Adrenal gland (tissue), 12 donors: Measurements from ENCODE around the gene XYLT1. TPM values are rescaled to one million over a fixed set of nuclear protein-coding genes. Genes with fewer than 3 reads are reported as not detected.

Experiments used
- DNase-seq, 7 donors: peaks; one replicate each; pipeline ENCODE4 v3.0.0-alpha.2; 2019 to 2020
- H3K27ac ChIP-seq, 5 donors: fragments of 200-600 bp; sonication (generic) in 4 of 5; 1 replicate in 3 of 5; 2 replicates in 2 of 5; pipeline versions ENCODE4 v1.5.1 to v1.8.0; 2016 to 2020; ENCODE audit warnings: mild to moderate bottlenecking in 1 of 5
- H3K27me3 ChIP-seq: fragments of 200-600 bp; 2 replicates; pipeline ENCODE4 v1.8.0; 2021
- H3K36me3 ChIP-seq, 2 donors: fragments of 200-600 bp; replicated peaks in 1 of 2; 1 replicate in 1 of 2; 2 replicates in 1 of 2; pipeline versions ENCODE4 v1.5.1 to v1.8.0; 2018 to 2022
- H3K4me1 ChIP-seq, 2 donors: fragments of 200-600 bp; replicated peaks in 1 of 2; 1 replicate in 1 of 2; 2 replicates in 1 of 2; pipeline versions ENCODE4 v1.5.1 to v1.8.0; 2018 to 2021
- H3K4me3 ChIP-seq, 4 donors: fragments of 200-600 bp; sonication (generic) in 3 of 4; one replicate each; pipeline ENCODE4 v1.5.1; 2016 to 2018
- H3K9me3 ChIP-seq, 3 donors: fragments of 200-600 bp; sonication (generic) in 1 of 3; replicated peaks in 1 of 3; 1 replicate in 2 of 3; 2 replicates in 1 of 3; pipeline versions ENCODE4 v1.5.1 to v1.8.0; 2016 to 2021
- CTCF ChIP-seq, 6 experiments: fragments of 450-650 bp in 4 of 6; fragments of 200-600 bp in 2 of 6; sonication (generic) in 1 of 6; IDR thresholded peaks; 1 replicate in 5 of 6; 2 replicates in 1 of 6; pipeline versions ENCODE4 v1.5.1 to v1.8.0; 2016 to 2021; ENCODE audit warnings: antibody characterized with exemption in 6 of 6, mild to moderate bottlenecking in 2 of 6, moderate library complexity in 1 of 6
- POLR2A ChIP-seq, 2 donors: fragments of 450-650 bp; IDR thresholded peaks; one replicate each; pipeline ENCODE4 v1.6.1; 2017; ENCODE audit warnings: antibody characterized with exemption in 2 of 2, mild to moderate bottlenecking in 2 of 2, moderate library complexity in 1 of 2
- WGBS, 4 donors: extraction: QIAGEN DNeasy Blood & Tissue Kit in 2 of 4; methylation state at CpG; one replicate each; pipeline versions ENCODE4 v1.1.5 to v1.1.7; 2013 to 2017; 5-methylcytosine and 5-hydroxymethylcytosine counted together
- intact Hi-C, 2 donors: fragments of 100-400 bp; cut with DNase I; formaldehyde crosslinking; loops; one replicate each; pipeline versions ENCODE4 v1.14.1 to v1.15.0; 2022 to 2023
- polyA plus RNA-seq, 3 donors: library from polyadenylated mRNA; stranded (reverse); fragments of 200-250 nt in 2 of 3; fragments of 350-450 nt in 1 of 3; fragmentation: Illumina TruSeq in 1 of 3; extraction: RNeasy Lipid Tissue Mini Kit (QIAGEN cat#74804) in 1 of 3; gene quantifications; one replicate each; pipeline ENCODE4 v1.2.3, GENCODE V29; 2013 to 2014
- small RNA-seq, 2 donors: library from RNA; depleted of rRNA; stranded (forward); fragments of <200 nt; gene quantifications; one replicate each; pipeline ENCODE3, GENCODE V24; 2016
- total RNA-seq, 9 donors: library from RNA; depleted of rRNA in 4 of 9; stranded (reverse); fragments of >200 nt in 4 of 9; fragments of 120-200 nt in 1 of 9; fragmentation: NEBNext Ultra II Directional in 1 of 9; extraction: Animal tissue kit (Norgen Biotek cat#: 25700) in 1 of 9; gene quantifications; one replicate each; pipeline versions ENCODE4 v1.1.0 to v1.2.4, GENCODE V29; 2013 to 2023
- donor health status: healthy with polysubstance abuse.
- donor health status: Bipolar disorder and iron deficiency.
- donor health status: DM: yes; HTN: yes; CAD: no.
- donor health status: DM: no; HTN: no; CAD: no.
- donor health status: DM: no; HTN: no; CAD: no.
- donor health status: DM: yes; HTN: yes; CAD: no.

The XYLT1 gene
- total and polyA plus RNA-seq, 12 donors = 1.3 to 67.6 (median 16.8) TPM

GRCh38 chr16:17053536-17054160 is 417.1 kb downstream of the XYLT1 start:
- no peaks in the 10 kb centered on the region for H3K9me3 ChIP-seq
- intact Hi-C loops = no loop called here
- 59 to 69% (median 60%) methylated on average over 4 of the region's 4 CpGs for WGBS, 4 donors

More at GRCh38 chr16:17053536-17054160, 417.1 kb downstream of the XYLT1 start:
- Histone ChIP-seq H3K27ac (no peak overlapping the region), H3K36me3 (no peaks in the 10 kb centered on the region), H3K4me1 (no peaks in the 10 kb centered on the region), H3K27me3 (no peaks in the 10 kb centered on the region), H3K4me3 (no peak overlapping the region)
- DNase-seq = no peak
- TF ChIP-seq CTCF (IDR thresholded peaks at IDR 0.05) (no peak), POLR2A (IDR thresholded peaks at IDR 0.05) (no peak)

Small RNA genes within 50 kb of the gene (small RNA-seq; reads per million reads assigned to genes)
- gene AC109446.1 = 0 reads per million in 2 donors
